H9 (cell line): ENCODE results near the gene PHKA1. TPM values are rescaled to one million over a fixed set of nuclear protein-coding genes. Genes with fewer than 3 reads are reported as not detected.

ENCODE experiments used
- DNase-seq: peaks from one replicate; pipeline ENCODE4 v3.0.0-alpha.2; 2017
- H2AFZ ChIP-seq: one replicate; pipeline ENCODE4 v1.6.1; 2013; ENCODE audit warnings: mild to moderate bottlenecking, low read length, control low read depth, moderate library complexity
- H2AK5ac ChIP-seq: 2 replicates; pipeline ENCODE4 v1.6.1; 2013; ENCODE audit warnings: low read length, control low read depth, mixed read lengths; ENCODE audit not compliant: insufficient read length
- H2BK120ac ChIP-seq: one replicate; pipeline ENCODE4 v1.6.1; 2013; ENCODE audit warnings: low read depth, mild to moderate bottlenecking, low read length, control low read depth, inconsistent platforms; ENCODE audit not compliant: poor library complexity, severe bottlenecking
- H2BK12ac ChIP-seq: 2 replicates; pipeline ENCODE4 v1.6.1; 2013; ENCODE audit warnings: low read length, control low read depth, mixed read lengths, low read depth; ENCODE audit not compliant: insufficient read length
- H2BK15ac ChIP-seq: 2 replicates; pipeline ENCODE4 v1.6.1; 2013; ENCODE audit warnings: low read depth, low read length, control low read depth
- H2BK20ac ChIP-seq: one replicate; pipeline ENCODE4 v1.6.1; 2013; ENCODE audit warnings: low read depth, mild to moderate bottlenecking, low read length, control low read depth, inconsistent platforms; ENCODE audit not compliant: poor library complexity, severe bottlenecking
- H2BK5ac ChIP-seq: 2 replicates; pipeline ENCODE4 v1.6.1; 2013; ENCODE audit warnings: low read length, control low read depth, mixed read lengths; ENCODE audit not compliant: insufficient read length
- H3K14ac ChIP-seq: 2 replicates; pipeline ENCODE4 v1.6.1; 2013; ENCODE audit warnings: low read length, control low read depth; ENCODE audit not compliant: insufficient read depth
- H3K18ac ChIP-seq: 2 replicates; pipeline ENCODE4 v1.6.1; 2013; ENCODE audit warnings: low read depth, mild to moderate bottlenecking, mixed read lengths, low read length, control low read depth; ENCODE audit not compliant: insufficient read length
- H3K23ac ChIP-seq: 2 replicates; pipeline ENCODE4 v1.6.1; 2013; ENCODE audit warnings: low read length, control low read depth, mixed read lengths, low read depth; ENCODE audit not compliant: insufficient read length
- H3K23me2 ChIP-seq: 2 replicates; pipeline ENCODE4 v1.6.1; 2013; ENCODE audit warnings: low read depth, mild to moderate bottlenecking, mixed read lengths, low read length, control low read depth; ENCODE audit not compliant: insufficient read length, poor library complexity, severe bottlenecking
- H3K27ac ChIP-seq: 2 replicates; pipeline ENCODE4 v1.5.1; 2013; ENCODE audit warnings: low read length, control low read depth, mixed read lengths, low read depth; ENCODE audit not compliant: insufficient read length
- H3K27me3 ChIP-seq: 2 replicates; pipeline ENCODE4 v1.6.1; 2013; ENCODE audit warnings: low read length, control low read depth, inconsistent platforms; ENCODE audit not compliant: insufficient read depth
- H3K4ac ChIP-seq: 2 replicates; pipeline ENCODE4 v1.6.1; 2013; ENCODE audit warnings: low read depth, mild to moderate bottlenecking, control low read depth, inconsistent platforms, low read length, moderate library complexity
- H3K4me1 ChIP-seq: 2 replicates; pipeline ENCODE4 v1.6.1; 2013; ENCODE audit warnings: low read length, control low read depth, inconsistent platforms; ENCODE audit not compliant: insufficient read depth
- H3K4me2 ChIP-seq: 2 replicates; pipeline ENCODE4 v1.6.1; 2013; ENCODE audit warnings: low read length, control low read depth, mixed read lengths; ENCODE audit not compliant: insufficient read length, insufficient read depth
- H3K56ac ChIP-seq: 2 replicates; pipeline ENCODE4 v1.6.1; 2013; ENCODE audit warnings: low read depth, mild to moderate bottlenecking, mixed read lengths, low read length, control low read depth; ENCODE audit not compliant: insufficient read length
- H3K79me1 ChIP-seq: 2 replicates; pipeline ENCODE4 v1.6.1; 2013; ENCODE audit warnings: low read depth, mild to moderate bottlenecking, moderate library complexity, low read length, control low read depth, inconsistent platforms; ENCODE audit not compliant: insufficient read depth, poor library complexity, severe bottlenecking
- H3K79me2 ChIP-seq: 2 replicates; pipeline ENCODE4 v1.6.1; 2013; ENCODE audit warnings: low read length, control low read depth, inconsistent platforms; ENCODE audit not compliant: insufficient read depth
- H3K9ac ChIP-seq: 2 replicates; pipeline ENCODE4 v1.6.1; 2013; ENCODE audit warnings: low read length, control low read depth, mixed read lengths; ENCODE audit not compliant: insufficient read length; ENCODE audit errors: extremely low read depth
- H3K9me3 ChIP-seq: one replicate; pipeline ENCODE4 v1.6.1; 2013; ENCODE audit warnings: low read depth, low read length, inconsistent platforms; ENCODE audit not compliant: control insufficient read depth
- H3T11ph ChIP-seq: one replicate; pipeline ENCODE4 v1.6.1; 2013; ENCODE audit warnings: mild to moderate bottlenecking, low read length, control low read depth, inconsistent platforms
- H4K20me1 ChIP-seq: one replicate; pipeline ENCODE4 v1.6.1; 2013; ENCODE audit not compliant: control insufficient read depth, insufficient read length, insufficient read depth
- H4K5ac ChIP-seq: 2 replicates; pipeline ENCODE4 v1.6.1; 2013; ENCODE audit warnings: low read depth, mild to moderate bottlenecking, mixed read lengths, low read length, control low read depth; ENCODE audit not compliant: insufficient read length
- H4K8ac ChIP-seq: replicated peaks from 2 replicates; pipeline ENCODE4 v1.6.1; 2013; ENCODE audit warnings: low read length, control low read depth, mixed read lengths, low read depth; ENCODE audit not compliant: insufficient read length
- H4K91ac ChIP-seq: 2 replicates; pipeline ENCODE4 v1.6.1; 2013; ENCODE audit warnings: low read depth, mild to moderate bottlenecking, moderate library complexity, mixed read lengths, low read length, control low read depth; ENCODE audit not compliant: insufficient read length
- H3K27ac Mint-ChIP-seq, 3 experiments: 2 replicates in 2 of 3; 3 replicates in 1 of 3; pipeline ENCODE4 v1.8.0; 2020 to 2021; ENCODE audit warnings: mixed read lengths in 3 of 3, mild to moderate bottlenecking in 1 of 3, moderate library complexity in 1 of 3
- H3K27me3 Mint-ChIP-seq: 2 replicates; pipeline ENCODE4 v1.8.0; 2021; ENCODE audit warnings: low read depth, mild to moderate bottlenecking, moderate library complexity, mixed read lengths
- H3K36me3 Mint-ChIP-seq, 3 experiments: 2 replicates in 2 of 3; 3 replicates in 1 of 3; pipeline ENCODE4 v1.8.0; 2020 to 2021; ENCODE audit warnings: low read depth in 3 of 3, mixed read lengths in 3 of 3; ENCODE audit not compliant: insufficient read depth in 1 of 3
- H3K4me1 Mint-ChIP-seq, 2 experiments: 2 replicates each; pipeline ENCODE4 v1.8.0; 2020; ENCODE audit warnings: mixed read lengths in 2 of 2
- H3K4me3 Mint-ChIP-seq, 2 experiments: 2 replicates in 1 of 2; 3 replicates in 1 of 2; pipeline ENCODE4 v1.8.0; 2020 to 2021; ENCODE audit warnings: mild to moderate bottlenecking in 2 of 2, mixed read lengths in 2 of 2, moderate library complexity in 1 of 2
- H3K9me3 Mint-ChIP-seq, 2 experiments: 2 replicates in 1 of 2; 3 replicates in 1 of 2; pipeline ENCODE4 v1.8.0; 2020; ENCODE audit warnings: mild to moderate bottlenecking in 2 of 2, mixed read lengths in 2 of 2, moderate library complexity in 1 of 2
- total RNA-seq: library from RNA; stranded (reverse); gene quantifications from 2 replicates; pipeline ENCODE4 v1.2.1, GENCODE V29; 2021
- TF ChIP-seq, protein P1 (sequence below): fragments of 200-600 bp; sonication (generic); conservative IDR thresholded peaks from 3 replicates; pipeline ENCODE4 v1.8.0; 2021; ENCODE audit warnings: antibody characterized with exemption, mild to moderate bottlenecking

PHKA1 gene
- total RNA-seq, 1 experiment from 2014 or later = 6.6 TPM

DNA sequence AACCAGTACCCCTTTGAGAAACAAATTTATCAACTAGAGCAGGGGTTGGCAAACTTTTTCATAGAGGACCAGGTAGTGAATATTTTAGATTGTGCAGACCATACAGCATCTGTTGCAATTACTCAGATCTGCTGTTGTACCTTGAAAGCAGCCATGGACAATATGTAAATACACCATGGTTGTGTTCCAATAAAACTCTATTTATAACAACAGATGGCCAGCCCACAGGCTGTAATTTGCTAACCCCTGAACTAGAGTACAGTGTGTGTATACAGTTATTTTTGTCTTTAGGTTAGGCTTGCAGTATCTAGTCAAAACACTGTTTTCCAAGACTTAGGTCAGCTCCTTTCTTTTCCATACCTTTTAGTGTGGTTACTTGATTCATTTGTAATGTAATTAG, 54.4 kb downstream of the PHKA1 start:
- Histone ChIP-seq H3K56ac (no peak overlapping the region), H3K23ac (no peak overlapping the region), H3K4me1 (no peaks in the 10 kb centered on the region), H4K5ac (no peak overlapping the region), H3K14ac (no peak overlapping the region), H4K8ac (no peak overlapping the region), H3K4me2 (no peak overlapping the region), H3K4ac (no peak overlapping the region), H3K9me3 (peaks cover 19% of the 10 kb centered on the region), H4K20me1 (no peaks in the 10 kb centered on the region), H2BK120ac (no peak overlapping the region), H3K79me1 (no peaks in the 10 kb centered on the region), H4K91ac (no peak overlapping the region), H3K27me3 (no peaks in the 10 kb centered on the region), H2BK15ac (no peak overlapping the region), H3K9ac (no peak overlapping the region), H2BK20ac (no peak overlapping the region), H3T11ph (no peak overlapping the region), H3K23me2 (no peaks in the 10 kb centered on the region), H3K79me2 (no peaks in the 10 kb centered on the region), H3K18ac (no peak overlapping the region), H2AFZ (no peak overlapping the region), H2BK5ac (no peak overlapping the region), H2BK12ac (no peak overlapping the region), H2AK5ac (no peak overlapping the region), H3K27ac (no peak overlapping the region)
- H3K36me3 Mint-ChIP-seq = peaks cover 0 to 8% (median 0%) of the 10 kb centered on the region in 3 experiments; a peak in 2 of 7 replicates
- TF ChIP-seq, protein P1, sequence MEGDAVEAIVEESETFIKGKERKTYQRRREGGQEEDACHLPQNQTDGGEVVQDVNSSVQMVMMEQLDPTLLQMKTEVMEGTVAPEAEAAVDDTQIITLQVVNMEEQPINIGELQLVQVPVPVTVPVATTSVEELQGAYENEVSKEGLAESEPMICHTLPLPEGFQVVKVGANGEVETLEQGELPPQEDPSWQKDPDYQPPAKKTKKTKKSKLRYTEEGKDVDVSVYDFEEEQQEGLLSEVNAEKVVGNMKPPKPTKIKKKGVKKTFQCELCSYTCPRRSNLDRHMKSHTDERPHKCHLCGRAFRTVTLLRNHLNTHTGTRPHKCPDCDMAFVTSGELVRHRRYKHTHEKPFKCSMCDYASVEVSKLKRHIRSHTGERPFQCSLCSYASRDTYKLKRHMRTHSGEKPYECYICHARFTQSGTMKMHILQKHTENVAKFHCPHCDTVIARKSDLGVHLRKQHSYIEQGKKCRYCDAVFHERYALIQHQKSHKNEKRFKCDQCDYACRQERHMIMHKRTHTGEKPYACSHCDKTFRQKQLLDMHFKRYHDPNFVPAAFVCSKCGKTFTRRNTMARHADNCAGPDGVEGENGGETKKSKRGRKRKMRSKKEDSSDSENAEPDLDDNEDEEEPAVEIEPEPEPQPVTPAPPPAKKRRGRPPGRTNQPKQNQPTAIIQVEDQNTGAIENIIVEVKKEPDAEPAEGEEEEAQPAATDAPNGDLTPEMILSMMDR = no peak
- DNase-seq = no peak
- no peak overlapping the region for H3K27ac Mint-ChIP-seq
- H3K4me1 Mint-ChIP-seq = no peaks in the 10 kb centered on the region; a peak in 1 of 4 replicates
- peaks cover 35 to 40% of the 10 kb centered on the region in 2 experiments for H3K9me3 Mint-ChIP-seq
- no peaks in the 10 kb centered on the region for H3K27me3 Mint-ChIP-seq
- H3K4me3 Mint-ChIP-seq = no peak overlapping the region
